Mucosa of gallbladder (tissue), 1 donor: Measurements from ENCODE around the gene CCDC97. TPM values are rescaled to one million over a fixed set of nuclear protein-coding genes. Genes with fewer than 3 reads are reported as not detected.
A peak's percentile ranks its signal among the peaks of the same experiment; 100 is the strongest.
"Not testable (repeated sequence)": the region's sequence is repeated elsewhere in the genome, so short reads cannot be mapped to it uniquely, and the experiment has no call there.

Source experiments
- DNase-seq: peaks from one replicate; pipeline ENCODE4 v3.0.0-alpha.2; 2020; ENCODE audit warnings: low spot score
- total RNA-seq: library from RNA; stranded (reverse); gene quantifications from one replicate; pipeline ENCODE4 v1.2.1, GENCODE V29; 2021
- donor health status: DM: no; HTN: no; CAD: no.

CCDC97 gene
- total RNA-seq, 1 donor from 2014 or later = 26.2 TPM

DNA sequence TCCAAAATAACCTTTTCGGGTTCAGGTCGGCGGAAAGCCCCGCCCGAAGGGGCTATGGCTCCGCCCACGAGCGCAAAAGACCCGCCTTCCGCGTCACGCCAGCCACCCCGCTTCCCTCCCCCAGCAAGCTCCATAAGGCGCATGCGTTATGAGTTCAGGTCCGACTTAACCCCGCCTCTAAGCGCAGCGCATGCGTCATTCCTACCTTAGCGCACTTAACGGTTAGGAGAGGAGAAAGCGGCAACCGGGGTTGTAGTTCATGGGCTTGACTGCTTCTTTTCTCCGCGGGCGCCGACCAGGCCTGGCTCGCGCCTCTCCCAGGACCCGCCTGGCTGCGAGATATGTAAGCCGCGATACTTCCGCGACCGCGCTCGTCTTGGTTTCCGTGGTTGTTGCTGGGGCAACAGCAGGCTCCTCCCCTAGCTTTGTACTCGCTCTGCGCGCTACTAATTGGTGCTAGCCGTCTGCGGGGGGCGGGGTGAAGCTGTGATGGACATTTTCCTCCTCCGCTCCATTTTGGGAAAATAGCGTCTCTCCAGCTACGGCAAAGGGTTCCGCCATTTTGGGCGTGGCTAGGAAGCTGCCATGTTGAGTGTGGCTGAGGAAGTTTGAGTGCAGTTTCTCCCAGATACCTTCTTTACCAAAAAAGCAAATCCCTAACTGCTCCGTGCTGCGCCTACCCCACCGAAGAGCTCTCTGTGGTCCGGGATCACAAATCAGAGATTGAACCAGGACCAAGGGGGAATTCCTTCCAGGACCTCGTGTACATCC lies 54.0 kb downstream of the CCDC97 start, which contains the start of gene B9D2:
B9D2 (minus strand) TSS at position 397 of the 771 bp plus-strand sequence. CDS start 630 bp downstream, outside the sequence.
- peak; percentile 99 for DNase-seq

DNA sequence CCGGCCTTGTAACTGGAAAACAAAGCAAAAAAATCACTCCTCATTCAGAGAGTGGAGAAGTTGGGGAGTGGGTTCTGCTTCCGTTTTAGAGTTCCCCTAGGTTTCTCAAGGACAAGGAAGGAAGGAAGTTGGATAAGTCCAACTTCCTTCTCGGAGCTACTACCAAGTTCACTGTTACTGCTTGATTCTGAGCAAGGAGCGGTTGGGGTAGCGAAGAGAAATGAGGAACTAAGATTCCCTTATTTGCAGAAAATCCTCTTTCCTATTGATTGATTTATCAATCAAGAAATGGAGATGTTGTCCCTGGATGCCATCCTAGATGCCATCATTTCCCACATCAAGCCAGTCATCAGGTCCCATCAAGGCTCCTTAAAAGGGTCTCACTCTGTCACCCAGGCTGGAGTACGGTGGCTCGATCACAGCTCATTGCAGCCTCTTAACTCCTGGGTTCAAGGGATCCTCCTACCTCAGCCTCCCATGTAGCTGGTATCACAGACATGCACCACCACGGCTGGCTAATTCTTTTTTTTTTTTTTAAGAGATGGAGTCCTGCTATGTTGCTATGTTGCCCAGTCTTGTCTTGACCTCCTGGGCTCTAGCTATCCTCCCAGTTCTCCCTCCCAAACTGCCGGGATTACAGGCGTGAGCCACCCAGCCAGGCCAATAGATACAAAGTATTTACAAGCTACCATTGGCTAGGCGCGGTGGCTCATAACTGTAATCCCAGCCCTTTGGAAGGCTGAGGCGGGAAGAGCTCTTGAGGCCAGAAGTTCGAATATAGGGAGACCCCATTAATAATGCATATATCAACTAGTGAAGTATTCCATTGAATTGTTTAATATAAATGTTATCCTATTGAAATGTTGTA lies 54.8 kb downstream of the CCDC97 start:
- DNase-seq = no peak

DNA sequence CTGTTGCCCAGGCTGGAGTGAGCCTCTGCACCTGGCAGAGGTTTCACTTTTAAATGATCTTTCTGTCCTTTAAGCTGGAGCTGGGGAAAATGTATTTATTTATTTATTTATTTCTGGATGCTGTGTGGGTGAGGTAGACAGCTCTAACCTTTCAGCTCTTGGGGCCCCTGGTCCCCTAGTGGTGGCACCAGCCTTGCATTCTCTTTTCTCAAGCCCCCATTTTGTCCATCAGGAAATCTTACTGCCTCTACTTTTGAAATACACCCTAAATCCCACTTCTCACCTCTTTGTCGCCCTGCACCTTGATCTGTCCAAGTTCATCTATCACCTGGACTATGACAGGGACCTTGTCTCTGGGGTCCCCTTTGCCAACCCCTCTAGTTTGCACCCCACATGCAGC lies 56.1 kb downstream of the CCDC97 start:
- no peak for DNase-seq

DNA sequence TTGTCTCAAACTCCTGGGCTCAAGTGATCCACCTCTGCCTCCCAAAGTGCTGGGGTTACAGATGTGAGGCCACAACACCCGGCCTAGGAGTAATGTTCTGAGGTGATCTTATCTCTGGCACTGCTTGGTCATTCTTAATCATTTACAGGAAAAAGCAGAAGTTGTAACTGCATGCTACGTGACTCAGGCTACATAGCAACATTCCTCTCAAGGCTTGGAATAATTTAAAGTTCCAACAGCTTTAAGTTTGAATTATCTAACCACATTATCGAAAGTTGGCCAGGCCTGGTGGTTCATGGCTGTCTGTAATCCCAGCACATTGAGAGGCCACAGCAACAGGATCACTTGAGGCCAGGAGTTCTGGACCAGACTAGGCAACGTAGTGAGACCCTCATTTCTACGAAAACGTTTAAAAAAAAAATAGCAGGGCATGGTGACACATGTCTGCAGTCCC lies 57.9 kb downstream of the CCDC97 start:
- DNase-seq = no peak

DNA sequence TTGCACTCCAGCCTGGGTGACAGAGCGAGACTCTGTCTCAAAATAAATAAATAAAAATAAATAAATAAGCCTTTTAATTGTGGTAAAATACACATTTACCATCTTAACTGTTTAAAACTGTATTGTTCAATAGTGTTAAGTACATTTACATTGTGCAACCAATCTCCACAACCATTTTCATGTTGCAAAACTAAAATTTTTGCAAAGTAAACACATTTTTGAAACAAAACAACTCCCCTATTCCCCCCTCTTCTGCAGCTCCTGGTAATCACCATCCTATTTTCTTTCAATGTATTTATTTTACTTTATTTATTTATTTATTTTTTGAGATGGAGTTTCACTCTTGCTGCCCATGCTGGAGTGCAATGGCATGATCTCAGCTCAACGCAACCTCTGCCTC lies 59.8 kb downstream of the CCDC97 start:
- no peak for DNase-seq

DNA sequence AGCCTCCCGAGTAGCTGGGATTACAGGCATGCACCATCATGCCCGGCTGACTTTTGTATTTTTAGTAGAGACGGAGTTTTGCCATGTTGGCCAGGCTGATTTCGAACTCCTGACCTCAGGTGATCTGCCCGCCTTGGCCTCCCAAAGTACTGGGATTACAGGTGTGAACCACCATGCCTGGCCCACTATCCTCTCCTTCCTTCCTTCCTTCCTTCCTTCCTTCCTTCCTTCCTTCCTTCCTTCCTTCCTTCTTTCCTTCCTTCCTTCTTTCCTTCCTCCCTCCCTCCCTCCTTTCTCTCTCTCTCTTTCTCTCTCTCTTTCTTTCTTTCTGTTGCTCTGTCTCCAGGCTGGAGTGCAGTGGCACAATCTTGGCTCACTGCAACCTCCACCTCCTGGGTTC lies 61.1 kb downstream of the CCDC97 start:
- not testable (repeated sequence) for DNase-seq

DNA sequence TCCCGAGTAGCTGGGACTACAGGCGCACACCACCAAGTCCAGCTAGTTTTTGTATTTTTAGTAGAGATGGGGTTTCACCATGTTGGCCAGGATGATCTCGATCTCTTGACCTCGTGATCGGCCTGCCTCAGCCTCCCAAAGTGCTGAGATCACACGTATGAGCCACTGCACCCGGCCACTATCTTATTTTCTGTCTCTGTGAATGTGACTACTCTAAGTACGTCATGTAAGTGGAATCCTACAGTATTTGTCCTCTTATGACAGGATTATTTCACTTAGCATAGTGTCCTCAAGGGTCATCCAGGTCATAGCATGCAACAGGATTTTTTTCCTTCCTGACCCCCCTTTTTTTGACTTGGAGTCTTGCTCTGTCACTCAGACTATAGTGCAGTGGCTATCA lies 61.6 kb downstream of the CCDC97 start:
- no peak for DNase-seq

DNA sequence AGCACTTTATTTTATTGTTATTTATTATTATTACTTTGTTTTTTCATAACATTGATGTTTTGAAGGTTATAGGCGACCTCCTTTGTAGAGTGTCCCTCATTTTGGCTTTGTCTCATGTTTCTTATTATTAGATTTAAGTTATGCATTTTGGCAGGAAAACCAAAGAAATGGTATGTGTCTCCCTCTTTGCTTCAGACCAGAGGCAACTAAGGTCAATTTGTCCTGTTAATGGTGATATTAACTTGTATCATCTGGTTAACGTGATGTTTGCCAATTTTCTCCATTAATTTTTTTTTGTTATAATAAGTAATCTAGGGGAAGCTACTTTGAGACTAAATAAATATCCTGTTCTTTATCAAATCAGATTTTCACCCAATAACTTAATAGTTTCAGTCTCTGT lies 62.5 kb downstream of the CCDC97 start:
- DNase-seq = no peak

DNA sequence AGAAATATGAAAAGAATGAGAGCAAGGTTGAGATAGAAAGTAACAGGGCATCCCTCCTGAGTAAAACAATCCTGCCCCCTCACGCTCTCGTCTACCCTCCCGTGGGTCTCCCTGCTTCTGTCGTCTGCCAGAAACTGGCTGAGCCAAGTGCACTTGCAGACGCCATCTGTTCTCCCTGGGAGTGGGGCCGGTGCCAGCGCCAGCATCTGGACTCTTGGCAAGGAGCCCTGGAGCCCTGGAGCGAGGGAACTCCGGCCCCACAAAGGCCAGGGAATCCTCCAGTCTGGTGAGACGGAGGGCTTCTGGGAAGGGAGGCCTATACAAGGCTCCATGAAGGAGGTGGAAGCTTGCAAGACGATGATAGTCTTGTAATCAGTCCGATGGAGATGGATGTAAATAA lies 64.0 kb downstream of the CCDC97 start:
- DNase-seq = peak; percentile 67

Other genes starting within 250 kb of the CCDC97 start
- 0.40 TPM for gene CYP2A13, start 221.7 kb upstream of the CCDC97 start, total RNA-seq
- not detected for gene CYP2F1, start 195.7 kb upstream of the CCDC97 start, total RNA-seq
- gene CYP2S1, start 117.0 kb upstream of the CCDC97 start, total RNA-seq = 90.1 TPM
- 57.3 TPM for gene AXL, start 90.9 kb upstream of the CCDC97 start, total RNA-seq
- 161 TPM for gene HNRNPUL1, start 45.8 kb upstream of the CCDC97 start, total RNA-seq
- gene TGFB1, start 43.8 kb downstream of the CCDC97 start, total RNA-seq = 47.1 TPM
- gene B9D2, start 54.0 kb downstream of the CCDC97 start, total RNA-seq = 12.8 TPM
- gene TMEM91, start 66.4 kb downstream of the CCDC97 start, total RNA-seq = 8.6 TPM
- 12.3 TPM for gene EXOSC5, start 87.2 kb downstream of the CCDC97 start, total RNA-seq
- 26.4 TPM for gene BCKDHA, start 87.6 kb downstream of the CCDC97 start, total RNA-seq
- gene B3GNT8, start 117.2 kb downstream of the CCDC97 start, total RNA-seq = 2.4 TPM
- 45.0 TPM for gene DMAC2, start 129.7 kb downstream of the CCDC97 start, total RNA-seq
- not detected for gene ERICH4, start 133.0 kb downstream of the CCDC97 start, total RNA-seq